ENCODE data around the gene DNAH6.

The DNAH6 gene

GRCh38 chr2:84703831-84704230 lies 187.5 kb downstream of the DNAH6 start:
- H3K27me3 ChIP-seq (ENCODE audit: control insufficient read depth, insufficient read depth, low read length), result no peaks in the 10 kb centered on the region
- no peak overlapping the region for H3K4me3 ChIP-seq (ENCODE audit: low read depth, low read length)
- H3K4me1 ChIP-seq (ENCODE audit: control insufficient read depth, insufficient read depth, low read length), result no peaks in the 10 kb centered on the region
- no peaks in the 10 kb centered on the region for H3K9me3 ChIP-seq (ENCODE audit: control insufficient read depth, insufficient read depth, low read length)
- no peak overlapping the region for H3K9ac ChIP-seq (ENCODE audit: low read depth, low read length)
- no peaks in the 10 kb centered on the region for H3K36me3 ChIP-seq (ENCODE audit: control insufficient read depth, insufficient read depth, low read length)

DNA sequence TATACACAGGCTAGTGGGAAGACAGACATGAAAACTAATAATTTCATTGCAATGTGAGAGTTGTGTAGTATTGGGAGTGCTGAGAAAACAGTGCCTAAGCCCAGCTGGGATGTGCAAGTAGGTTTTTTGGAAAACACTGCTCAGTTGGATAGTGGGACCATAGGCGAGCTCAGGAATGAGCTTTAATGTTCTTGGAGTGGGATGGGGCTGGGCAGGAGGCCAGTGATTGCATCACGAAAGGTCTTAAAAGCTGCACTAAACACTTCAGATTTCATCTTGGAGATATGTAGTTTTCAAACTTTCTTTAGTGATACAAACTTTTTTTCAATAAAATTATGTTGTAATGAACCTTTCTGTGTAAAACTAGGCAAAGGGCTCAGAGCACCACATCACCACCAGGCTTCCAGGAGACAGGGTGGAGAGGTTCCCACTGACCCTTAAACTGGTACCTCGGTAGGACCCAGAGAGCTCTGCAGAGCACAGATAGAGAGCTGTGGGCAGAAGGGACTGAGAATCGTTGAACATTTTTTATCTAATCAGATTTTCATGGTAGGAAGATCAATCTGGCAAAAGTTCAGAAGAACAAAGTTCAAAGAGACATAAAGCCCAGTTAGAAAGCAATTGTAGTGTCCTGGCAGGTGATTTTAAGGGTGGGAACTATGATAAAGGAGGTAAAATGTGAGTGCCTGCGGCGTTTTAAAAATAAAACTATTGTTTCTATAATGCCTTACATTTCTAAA lies 188.4 kb downstream of the DNAH6 start:
- H3K9ac ChIP-seq (ENCODE audit: low read depth, low read length), result no peak overlapping the region
- no peak overlapping the region for H3K4me3 ChIP-seq (ENCODE audit: low read depth, low read length)
- H3K27me3 ChIP-seq (ENCODE audit: control insufficient read depth, insufficient read depth, low read length), result no peaks in the 10 kb centered on the region
- no peaks in the 10 kb centered on the region for H3K36me3 ChIP-seq (ENCODE audit: control insufficient read depth, insufficient read depth, low read length)
- no peaks in the 10 kb centered on the region for H3K4me1 ChIP-seq (ENCODE audit: control insufficient read depth, insufficient read depth, low read length)
- no peaks in the 10 kb centered on the region for H3K9me3 ChIP-seq (ENCODE audit: control insufficient read depth, insufficient read depth, low read length)

GRCh38 chr2:84705858-84706257 lies 189.6 kb downstream of the DNAH6 start:
- H3K9me3 ChIP-seq (ENCODE audit: control insufficient read depth, insufficient read depth, low read length), result no peaks in the 10 kb centered on the region
- H3K4me3 ChIP-seq (ENCODE audit: low read depth, low read length), result no peak overlapping the region
- no peaks in the 10 kb centered on the region for H3K36me3 ChIP-seq (ENCODE audit: control insufficient read depth, insufficient read depth, low read length)
- H3K4me1 ChIP-seq (ENCODE audit: control insufficient read depth, insufficient read depth, low read length), result no peaks in the 10 kb centered on the region
- no peaks in the 10 kb centered on the region for H3K27me3 ChIP-seq (ENCODE audit: control insufficient read depth, insufficient read depth, low read length)
- no peak overlapping the region for H3K9ac ChIP-seq (ENCODE audit: low read depth, low read length)

- Histone ChIP-seq H3K9me3 (ENCODE audit: control insufficient read depth, insufficient read depth, low read length) (no peaks in the 10 kb centered on the region), H3K9ac (ENCODE audit: low read depth, low read length) (no peak overlapping the region), H3K4me1 (ENCODE audit: control insufficient read depth, insufficient read depth, low read length) (no peaks in the 10 kb centered on the region), H3K4me3 (ENCODE audit: low read depth, low read length) (no peak overlapping the region), H3K36me3 (ENCODE audit: control insufficient read depth, insufficient read depth, low read length) (no peaks in the 10 kb centered on the region), H3K27me3 (ENCODE audit: control insufficient read depth, insufficient read depth, low read length) (no peaks in the 10 kb centered on the region)
These were observed 192.1 kb downstream of the DNAH6 start for GRCh38 chr2:84708442-84708841.

DNA sequence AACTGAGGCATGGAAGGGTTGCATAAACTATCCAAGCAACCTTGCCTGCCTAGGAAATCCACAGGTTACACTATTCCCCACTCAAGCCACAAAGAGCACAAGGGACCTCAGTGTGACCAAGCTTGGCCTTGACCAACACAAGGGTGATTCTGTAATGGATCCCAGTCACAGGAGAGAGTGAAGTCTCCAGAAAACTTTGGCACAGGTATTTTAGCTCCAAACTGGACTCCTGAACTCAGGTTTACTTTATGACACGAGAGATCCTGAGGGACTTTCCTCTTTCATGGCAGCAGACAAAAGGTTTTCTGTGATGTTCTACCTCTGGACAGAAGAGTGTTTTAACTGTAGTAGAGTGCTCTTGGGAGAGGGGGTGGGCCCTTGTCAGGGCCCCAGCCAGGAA lies 195.4 kb downstream of the DNAH6 start:
- no peaks in the 10 kb centered on the region for H3K4me1 ChIP-seq (ENCODE audit: control insufficient read depth, insufficient read depth, low read length)
- H3K9me3 ChIP-seq (ENCODE audit: control insufficient read depth, insufficient read depth, low read length), result no peaks in the 10 kb centered on the region
- no peak overlapping the region for H3K9ac ChIP-seq (ENCODE audit: low read depth, low read length)
- no peaks in the 10 kb centered on the region for H3K36me3 ChIP-seq (ENCODE audit: control insufficient read depth, insufficient read depth, low read length)
- no peaks in the 10 kb centered on the region for H3K27me3 ChIP-seq (ENCODE audit: control insufficient read depth, insufficient read depth, low read length)
- no peak overlapping the region for H3K4me3 ChIP-seq (ENCODE audit: low read depth, low read length)

GRCh38 chr2:84713441-84713840 lies 197.1 kb downstream of the DNAH6 start:
- Histone ChIP-seq H3K4me1 (ENCODE audit: control insufficient read depth, insufficient read depth, low read length) (no peaks in the 10 kb centered on the region), H3K27me3 (ENCODE audit: control insufficient read depth, insufficient read depth, low read length) (no peaks in the 10 kb centered on the region), H3K36me3 (ENCODE audit: control insufficient read depth, insufficient read depth, low read length) (no peaks in the 10 kb centered on the region), H3K9me3 (ENCODE audit: control insufficient read depth, insufficient read depth, low read length) (no peaks in the 10 kb centered on the region), H3K4me3 (ENCODE audit: low read depth, low read length) (no peak overlapping the region), H3K9ac (ENCODE audit: low read depth, low read length) (no peak overlapping the region)

- Histone ChIP-seq H3K27me3 (ENCODE audit: control insufficient read depth, insufficient read depth, low read length) (no peaks in the 10 kb centered on the region), H3K4me3 (ENCODE audit: low read depth, low read length) (no peak overlapping the region), H3K36me3 (ENCODE audit: control insufficient read depth, insufficient read depth, low read length) (no peaks in the 10 kb centered on the region), H3K9ac (ENCODE audit: low read depth, low read length) (no peak overlapping the region), H3K4me1 (ENCODE audit: control insufficient read depth, insufficient read depth, low read length) (no peaks in the 10 kb centered on the region), H3K9me3 (ENCODE audit: control insufficient read depth, insufficient read depth, low read length) (no peaks in the 10 kb centered on the region)
These were observed 200.3 kb downstream of the DNAH6 start for GRCh38 chr2:84716564-84716963.

DNA sequence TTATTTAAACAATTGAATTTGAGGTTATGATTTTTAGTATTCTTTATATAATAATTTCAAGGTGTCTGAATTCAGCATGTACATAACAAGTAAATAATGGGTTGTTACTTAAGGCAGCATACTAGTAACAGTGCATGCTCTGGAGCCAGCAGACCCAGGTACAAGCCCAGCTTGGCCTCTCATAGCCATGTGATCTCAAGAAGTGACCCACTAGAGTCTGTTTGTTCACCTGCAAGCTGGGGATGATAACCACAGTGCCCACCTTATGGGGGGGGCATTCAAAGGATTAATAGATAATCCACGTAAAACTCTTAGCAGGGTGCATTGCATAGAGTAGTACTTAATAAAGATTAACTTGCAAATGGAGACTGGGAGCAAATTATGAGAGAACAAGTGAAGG lies 201.0 kb downstream of the DNAH6 start:
- no peaks in the 10 kb centered on the region for H3K36me3 ChIP-seq (ENCODE audit: control insufficient read depth, insufficient read depth, low read length)
- H3K9ac ChIP-seq (ENCODE audit: low read depth, low read length), result no peak overlapping the region

GRCh38 chr2:84719434-84719833 lies 203.1 kb downstream of the DNAH6 start:
- Histone ChIP-seq H3K4me1 (ENCODE audit: control insufficient read depth, insufficient read depth, low read length) (no peaks in the 10 kb centered on the region), H3K27me3 (ENCODE audit: control insufficient read depth, insufficient read depth, low read length) (no peaks in the 10 kb centered on the region), H3K4me3 (ENCODE audit: low read depth, low read length) (no peak overlapping the region), H3K9ac (ENCODE audit: low read depth, low read length) (no peak overlapping the region), H3K36me3 (ENCODE audit: control insufficient read depth, insufficient read depth, low read length) (no peaks in the 10 kb centered on the region), H3K9me3 (ENCODE audit: control insufficient read depth, insufficient read depth, low read length) (no peaks in the 10 kb centered on the region)

More for the DNA sequence above, 201.0 kb downstream of the DNAH6 start:
- Histone ChIP-seq H3K27me3 (ENCODE audit: control insufficient read depth, insufficient read depth, low read length) (no peaks in the 10 kb centered on the region), H3K4me3 (ENCODE audit: low read depth, low read length) (no peak overlapping the region), H3K4me1 (ENCODE audit: control insufficient read depth, insufficient read depth, low read length) (no peaks in the 10 kb centered on the region), H3K9me3 (ENCODE audit: control insufficient read depth, insufficient read depth, low read length) (no peaks in the 10 kb centered on the region)

DNA sequence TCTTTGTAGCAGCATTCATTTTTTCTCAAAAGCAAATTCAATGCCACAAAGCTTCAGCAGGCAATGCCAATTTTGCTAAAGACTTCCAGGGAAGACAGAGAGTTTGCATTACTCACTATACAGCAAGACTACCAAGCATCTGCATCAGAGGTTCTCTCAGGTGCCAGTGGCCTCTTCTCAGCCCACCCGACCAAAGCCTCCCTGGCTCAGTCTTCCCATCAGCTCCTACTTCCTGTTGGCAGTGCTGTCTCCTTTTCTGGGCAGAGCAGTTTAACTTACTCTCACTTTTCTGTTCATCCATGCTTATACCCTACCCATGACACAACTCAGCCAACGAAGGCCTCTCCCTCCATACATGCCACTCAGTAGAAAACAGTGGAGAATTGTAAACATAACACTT lies 207.5 kb downstream of the DNAH6 start:
- Histone ChIP-seq H3K4me3 (ENCODE audit: low read depth, low read length) (no peak overlapping the region), H3K9ac (ENCODE audit: low read depth, low read length) (no peak overlapping the region), H3K36me3 (ENCODE audit: control insufficient read depth, insufficient read depth, low read length) (no peaks in the 10 kb centered on the region), H3K4me1 (ENCODE audit: control insufficient read depth, insufficient read depth, low read length) (no peaks in the 10 kb centered on the region), H3K27me3 (ENCODE audit: control insufficient read depth, insufficient read depth, low read length) (no peaks in the 10 kb centered on the region), H3K9me3 (ENCODE audit: control insufficient read depth, insufficient read depth, low read length) (no peaks in the 10 kb centered on the region)

GRCh38 chr2:84725717-84726116 lies 209.4 kb downstream of the DNAH6 start:
- Histone ChIP-seq H3K9me3 (ENCODE audit: control insufficient read depth, insufficient read depth, low read length) (no peaks in the 10 kb centered on the region), H3K4me3 (ENCODE audit: low read depth, low read length) (no peak overlapping the region), H3K4me1 (ENCODE audit: control insufficient read depth, insufficient read depth, low read length) (no peaks in the 10 kb centered on the region), H3K36me3 (ENCODE audit: control insufficient read depth, insufficient read depth, low read length) (no peaks in the 10 kb centered on the region), H3K9ac (ENCODE audit: low read depth, low read length) (no peak overlapping the region), H3K27me3 (ENCODE audit: control insufficient read depth, insufficient read depth, low read length) (no peaks in the 10 kb centered on the region)

DNA sequence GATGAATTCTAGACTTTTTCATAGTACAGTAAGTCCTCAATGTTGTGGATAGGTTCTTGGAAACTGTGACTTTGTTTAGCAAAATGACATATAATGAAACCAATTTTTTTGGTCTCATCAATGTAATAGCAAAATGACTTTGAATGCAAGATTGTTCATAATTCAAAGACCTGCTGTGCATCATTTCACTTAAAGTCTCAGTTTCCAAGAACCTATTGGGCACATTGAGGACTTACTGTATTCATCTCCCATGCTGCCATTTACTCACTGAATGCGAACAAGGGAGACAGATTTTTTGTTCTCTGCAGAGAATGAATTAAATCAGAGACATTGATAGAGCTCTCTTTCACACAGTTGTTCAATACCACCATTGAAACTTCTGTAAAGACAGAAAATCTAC lies 211.0 kb downstream of the DNAH6 start:
- Histone ChIP-seq H3K27me3 (ENCODE audit: control insufficient read depth, insufficient read depth, low read length) (no peaks in the 10 kb centered on the region), H3K4me1 (ENCODE audit: control insufficient read depth, insufficient read depth, low read length) (no peaks in the 10 kb centered on the region), H3K9me3 (ENCODE audit: control insufficient read depth, insufficient read depth, low read length) (no peaks in the 10 kb centered on the region), H3K36me3 (ENCODE audit: control insufficient read depth, insufficient read depth, low read length) (no peaks in the 10 kb centered on the region), H3K4me3 (ENCODE audit: low read depth, low read length) (no peak overlapping the region), H3K9ac (ENCODE audit: low read depth, low read length) (no peak overlapping the region)
